Lower leg skin (tissue), 4 donors: Measurements from ENCODE around the gene SLC5A10. TPM values are rescaled to one million over a fixed set of nuclear protein-coding genes. Genes with fewer than 3 reads are reported as not detected.

Experiments
- DNase-seq, 2 donors: peaks; one replicate each; pipeline ENCODE4 v3.0.0-alpha.2; 2019; ENCODE audit warnings: low spot score in 2 of 2
- H3K4me3 ChIP-seq: fragments of 200-600 bp; sonication (generic); 2 replicates; pipeline ENCODE4 v1.5.1; 2017; ENCODE audit warnings: mild to moderate bottlenecking, low read depth; ENCODE audit not compliant: poor library complexity, severe bottlenecking
- POLR2A ChIP-seq, 2 donors: fragments of 450-650 bp; IDR thresholded peaks; one replicate each; pipeline ENCODE4 v1.6.1; 2016 to 2017; ENCODE audit warnings: antibody characterized with exemption in 2 of 2, mild to moderate bottlenecking in 1 of 2, moderate library complexity in 1 of 2
- WGBS, 2 donors: methylation state at CpG; one replicate each; pipeline ENCODE4 v1.1.5; 2018; 5-methylcytosine and 5-hydroxymethylcytosine counted together
- intact Hi-C: fragments of 100-400 bp; cut with DNase I; formaldehyde crosslinking; loops from one replicate; pipeline ENCODE4 v1.15.0; 2023; ENCODE audit warnings: low total_unique reads
- total RNA-seq, 4 donors: library from RNA; depleted of rRNA; stranded (reverse); fragments of >200 nt; gene quantifications; one replicate each; pipeline ENCODE4 v1.1.0, GENCODE V29; 2016
- TF ChIP-seq, protein P1 (sequence below), 3 donors: fragments of 450-650 bp; IDR thresholded peaks; one replicate each; pipeline ENCODE4 v1.5.1; 2016; ENCODE audit warnings: antibody characterized with exemption in 3 of 3, mild to moderate bottlenecking in 3 of 3, moderate library complexity in 2 of 3

The SLC5A10 gene
- 1 to 10 TPM in 3 of 4 donors, under 1 TPM in 1; 0.32 to 1.4 (median 1.1) TPM for total RNA-seq

DNA sequence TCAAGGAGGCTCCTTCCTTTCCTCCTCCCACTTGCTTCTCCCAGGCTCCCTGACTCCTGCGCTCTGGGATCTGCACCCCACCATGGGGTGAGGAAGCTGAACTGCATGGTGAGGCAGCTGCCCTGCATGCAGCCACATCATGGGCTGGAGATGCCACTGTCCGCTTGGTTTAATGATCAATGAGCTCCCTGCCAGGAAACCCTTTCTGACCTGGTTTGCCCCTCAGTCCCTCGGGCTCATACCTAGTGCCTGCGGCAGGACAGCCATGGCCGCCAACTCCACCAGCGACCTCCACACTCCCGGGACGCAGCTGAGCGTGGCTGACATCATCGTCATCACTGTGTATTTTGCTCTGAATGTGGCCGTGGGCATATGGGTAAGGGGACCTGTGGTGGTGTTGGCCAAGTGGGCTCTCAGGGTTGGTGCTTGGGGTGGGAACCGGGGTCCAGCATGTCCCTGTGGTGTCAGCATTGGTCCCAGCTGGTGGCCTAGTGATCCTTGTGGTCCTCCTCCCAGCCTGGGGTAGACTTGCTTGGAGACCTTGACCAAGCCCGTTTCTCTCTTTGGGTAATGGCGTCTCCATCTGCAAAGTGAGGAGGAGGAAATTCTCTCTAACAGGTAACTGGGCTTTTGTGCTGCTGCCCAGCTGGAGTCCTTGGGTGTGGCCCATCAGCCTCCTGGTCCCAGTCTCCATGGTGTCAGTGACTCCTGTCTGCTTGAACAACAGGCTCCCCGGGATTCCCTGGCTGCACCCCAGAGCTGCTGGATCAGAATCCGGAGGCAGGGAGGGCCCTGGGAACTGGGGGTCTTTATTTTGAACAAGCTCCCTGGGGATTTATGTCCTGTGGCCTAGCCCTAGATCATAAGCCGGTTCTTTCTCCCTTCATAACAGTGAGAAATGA, at the start of gene SLC5A10:
Gene SLC5A10, plus strand, starts transcription at position 225 of the 902 bp plus-strand sequence. Its CDS starts 41 bp downstream, at position 266.
- DNase-seq = no peak
- H3K4me3 ChIP-seq = no peak within 1 kb of the TSS
- intact Hi-C loops = no loop called here
- 75 to 80% methylated on average over 17 of the region's 17 CpGs for WGBS, 2 donors
- no peak for TF ChIP-seq POLR2A (IDR thresholded peaks at IDR 0.05)
- TF ChIP-seq, protein P1, sequence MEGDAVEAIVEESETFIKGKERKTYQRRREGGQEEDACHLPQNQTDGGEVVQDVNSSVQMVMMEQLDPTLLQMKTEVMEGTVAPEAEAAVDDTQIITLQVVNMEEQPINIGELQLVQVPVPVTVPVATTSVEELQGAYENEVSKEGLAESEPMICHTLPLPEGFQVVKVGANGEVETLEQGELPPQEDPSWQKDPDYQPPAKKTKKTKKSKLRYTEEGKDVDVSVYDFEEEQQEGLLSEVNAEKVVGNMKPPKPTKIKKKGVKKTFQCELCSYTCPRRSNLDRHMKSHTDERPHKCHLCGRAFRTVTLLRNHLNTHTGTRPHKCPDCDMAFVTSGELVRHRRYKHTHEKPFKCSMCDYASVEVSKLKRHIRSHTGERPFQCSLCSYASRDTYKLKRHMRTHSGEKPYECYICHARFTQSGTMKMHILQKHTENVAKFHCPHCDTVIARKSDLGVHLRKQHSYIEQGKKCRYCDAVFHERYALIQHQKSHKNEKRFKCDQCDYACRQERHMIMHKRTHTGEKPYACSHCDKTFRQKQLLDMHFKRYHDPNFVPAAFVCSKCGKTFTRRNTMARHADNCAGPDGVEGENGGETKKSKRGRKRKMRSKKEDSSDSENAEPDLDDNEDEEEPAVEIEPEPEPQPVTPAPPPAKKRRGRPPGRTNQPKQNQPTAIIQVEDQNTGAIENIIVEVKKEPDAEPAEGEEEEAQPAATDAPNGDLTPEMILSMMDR (IDR thresholded peaks at IDR 0.05) = no peak

DNA sequence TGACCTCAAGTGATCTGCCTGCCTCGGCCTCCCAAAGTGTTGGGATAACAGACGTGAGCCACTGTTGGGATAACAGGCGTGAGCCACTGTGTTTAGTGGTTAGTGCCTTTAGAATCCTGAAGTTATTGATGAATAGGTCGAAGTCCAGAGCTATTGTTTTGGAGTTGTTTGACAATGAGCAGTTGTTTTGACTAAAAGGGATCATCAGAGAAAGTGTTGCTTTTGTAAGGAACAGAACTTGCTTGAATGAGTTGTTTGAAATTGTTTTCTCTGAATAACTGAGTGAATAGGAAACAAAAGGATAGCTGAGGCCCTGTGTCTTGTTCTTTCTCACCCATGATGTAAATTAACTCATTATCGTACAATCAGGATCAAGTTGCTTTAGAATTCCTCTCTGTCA, 47.5 kb upstream of the SLC5A10 start:
- H3K4me3 ChIP-seq = no peak overlapping the region
- intact Hi-C loops = no loop called here
- TF ChIP-seq, protein P1 (IDR thresholded peaks at IDR 0.05) = no peak
- TF ChIP-seq POLR2A (IDR thresholded peaks at IDR 0.05) = no peak
- 94 to 95% methylated on average over 5 of the region's 5 CpGs for WGBS, 2 donors
- DNase-seq = no peak

DNA sequence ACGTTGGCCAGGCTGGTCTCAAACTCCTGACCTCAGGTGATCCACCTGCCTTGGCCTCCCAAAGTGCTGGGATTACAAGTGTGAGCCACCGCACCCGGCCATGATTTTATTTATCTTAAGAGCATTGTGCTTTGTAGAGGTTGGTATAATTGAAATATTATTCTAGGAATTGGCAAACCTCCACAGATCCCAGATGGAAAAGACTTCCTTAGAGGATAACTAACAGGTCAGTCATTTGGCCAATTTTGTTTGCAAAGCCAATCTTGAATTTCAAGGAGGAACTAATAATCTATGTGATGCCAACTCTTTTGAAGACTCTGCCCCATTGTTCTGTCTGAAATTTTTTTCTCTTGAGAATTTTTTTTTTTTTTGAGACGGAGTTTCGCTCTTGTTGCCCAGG, 46.7 kb upstream of the SLC5A10 start:
- intact Hi-C loops = no loop called here
- WGBS, 2 donors = 78 to 83% methylated on average over 5 of the region's 5 CpGs
- no peak for DNase-seq
- TF ChIP-seq POLR2A (IDR thresholded peaks at IDR 0.05) = no peak
- TF ChIP-seq, protein P1 (IDR thresholded peaks at IDR 0.05) = no peak
- H3K4me3 ChIP-seq = no peak overlapping the region

- H3K4me3 ChIP-seq = no peak overlapping the region
- DNase-seq = no peak
- intact Hi-C loops = no loop called here
- 93 to 94% methylated on average over 5 of the region's 5 CpGs for WGBS, 2 donors
- TF ChIP-seq, protein P1 (IDR thresholded peaks at IDR 0.05) = no peak
- TF ChIP-seq POLR2A (IDR thresholded peaks at IDR 0.05) = no peak
Measured at GRCh38 chr17:18910326-18910725, 41.6 kb upstream of the SLC5A10 start.

GRCh38 chr17:18910881-18911280, 41.1 kb upstream of the SLC5A10 start:
- WGBS, 2 donors = 85 to 88% methylated on average over 6 of the region's 6 CpGs
- no peak for DNase-seq
- intact Hi-C loops = no loop called here
- TF ChIP-seq POLR2A (IDR thresholded peaks at IDR 0.05) = no peak
- TF ChIP-seq, protein P1 (IDR thresholded peaks at IDR 0.05) = no peak
- no peak overlapping the region for H3K4me3 ChIP-seq
